ENCODE measurements around the gene BTBD16.

The BTBD16 gene

GRCh38 chr10:122269059-122269687, 1.9 kb upstream of the BTBD16 start:
- DNase-seq (ENCODE audit: low read depth): no peak
- H3K4me3 ChIP-seq (ENCODE audit: low read length): no peak overlapping the region
- TF ChIP-seq CTCF (IDR thresholded peaks at IDR 0.05; ENCODE audit: insufficient read depth, low read depth, low read length, missing control alignments): no peak

GRCh38 chr10:122273966-122274545, 3.0 kb downstream of the BTBD16 start:
- H3K4me3 ChIP-seq (ENCODE audit: low read length): no peak overlapping the region
- DNase-seq (ENCODE audit: low read depth): no peak
- TF ChIP-seq CTCF (IDR thresholded peaks at IDR 0.05; ENCODE audit: insufficient read depth, low read depth, low read length, missing control alignments): no peak

- peak; percentile 57 for DNase-seq (ENCODE audit: low read depth)
- no peak overlapping the region for H3K4me3 ChIP-seq (ENCODE audit: low read length)
- TF ChIP-seq CTCF (IDR thresholded peaks at IDR 0.05; ENCODE audit: insufficient read depth, low read depth, low read length, missing control alignments): no peak
Observed at GRCh38 chr10:122276611-122277208, 5.6 kb downstream of the BTBD16 start.

GRCh38 chr10:122277526-122278136, 6.5 kb downstream of the BTBD16 start:
- DNase-seq (ENCODE audit: low read depth): no peak
- no peak for TF ChIP-seq CTCF (IDR thresholded peaks at IDR 0.05; ENCODE audit: insufficient read depth, low read depth, low read length, missing control alignments)
- no peak overlapping the region for H3K4me3 ChIP-seq (ENCODE audit: low read length)

GRCh38 chr10:122279725-122280141, 8.6 kb downstream of the BTBD16 start:
- TF ChIP-seq CTCF (IDR thresholded peaks at IDR 0.05; ENCODE audit: insufficient read depth, low read depth, low read length, missing control alignments): peak; percentile 94
- peak; percentile 78 for DNase-seq (ENCODE audit: low read depth)
- H3K4me3 ChIP-seq (ENCODE audit: low read length): no peak overlapping the region

- no peak for TF ChIP-seq CTCF (IDR thresholded peaks at IDR 0.05; ENCODE audit: insufficient read depth, low read depth, low read length, missing control alignments)
Observed at GRCh38 chr10:122280156-122280555, 9.1 kb downstream of the BTBD16 start.

More at GRCh38 chr10:122280156-122280555, 9.1 kb downstream of the BTBD16 start:
- H3K4me3 ChIP-seq (ENCODE audit: low read length): no peak overlapping the region
- DNase-seq (ENCODE audit: low read depth): no peak
